HCT116 (cell line): ENCODE data around the gene FUT9. TPM values are rescaled to one million over a fixed set of nuclear protein-coding genes. Genes with fewer than 3 reads are reported as not detected.

Experiments
- ATAC-seq: fragments of 200-7000 bp; cut with Tn5 transposase; 2 replicates; pipeline ENCODE4 v1.9.1; 2020; ENCODE audit warnings: mild to moderate bottlenecking, moderate library complexity
- BruUV-seq: library from RNA; stranded (reverse); fragments of 400-500 nt; replicated peaks from 2 replicates; lab custom pipeline; 2021; lab: Mats Ljungman, UMichigan
- CTCF ChIA-PET: fragments of 300-600 bp; sonication (Branson Sonifier 250); formaldehyde crosslinking; loops from one replicate; lab custom pipeline; 2021; ENCODE audit warnings: antibody characterized with exemption; lab: Charles Lee
- POLR2A ChIA-PET: fragments of 300-600, 350-600 bp; sonication (Branson Sonifier 250); formaldehyde crosslinking; loops from one replicate; lab custom pipeline; 2021; ENCODE audit warnings: antibody characterized with exemption; lab: Charles Lee
- RAD21 ChIA-PET, 2 experiments: fragments of 300-600 bp; sonication (Branson Sonifier 250); formaldehyde crosslinking; loops; one replicate each; lab custom pipeline; 2023; ENCODE audit warnings: low total read pairs in 2 of 2; ENCODE audit not compliant: uncharacterized antibody in 2 of 2, unreplicated experiment in 2 of 2, low non-redundant PET in 1 of 2; lab: Charles Lee
- DNase-seq: peaks from one replicate; pipeline ENCODE4 v3.0.0-alpha.2; 2010; ENCODE audit warnings: low read depth, low spot score
- H2AFZ ChIP-seq: fragments of 200-600 bp; shearing (Covaris generic), sonication (generic); 2 replicates; pipeline ENCODE4 v1.6.1; 2017; ENCODE audit warnings: low read depth, mixed run types, mixed read lengths, antibody characterized with exemption, low read length; ENCODE audit not compliant: poor library complexity, severe bottlenecking
- H3K27ac ChIP-seq: 2 replicates; pipeline ENCODE4 v1.5.1; 2012; ENCODE audit warnings: low read depth, low read length
- H3K27me3 ChIP-seq: fragments of 200-600 bp; sonication (generic); 2 replicates; pipeline ENCODE4 v1.6.1; 2016; ENCODE audit warnings: mixed run types, low read length, mixed read lengths; ENCODE audit not compliant: insufficient read depth
- H3K36me3 ChIP-seq, 2 experiments: fragments of 200-500 bp in 1 of 2; fragments of 200-600 bp in 1 of 2; sonication (Bioruptor generic) in 1 of 2; sonication (generic) in 1 of 2; 2 replicates each; pipeline versions ENCODE4 v1.5.1 to v1.6.1; 2014 to 2016; ENCODE audit warnings: low read length in 2 of 2, inconsistent platforms in 1 of 2, mixed read lengths in 1 of 2, mixed run types in 1 of 2; ENCODE audit not compliant: insufficient read depth in 2 of 2, control insufficient read depth in 1 of 2
- H3K4me1 ChIP-seq, 2 experiments: fragments of 200-600 bp in 1 of 2; sonication (generic) in 1 of 2; 2 replicates each; pipeline versions ENCODE4 v1.5.1 to v1.6.1; 2012 to 2017; ENCODE audit warnings: low read length in 2 of 2, inconsistent platforms in 1 of 2, mild to moderate bottlenecking in 1 of 2, mixed read lengths in 1 of 2, mixed run types in 1 of 2, moderate library complexity in 1 of 2; ENCODE audit not compliant: insufficient read depth in 2 of 2, control insufficient read depth in 1 of 2
- H3K4me2 ChIP-seq: fragments of 200-600 bp; sonication (generic); 2 replicates; pipeline ENCODE4 v1.6.1; 2017; ENCODE audit warnings: mixed run types, low read length, mixed read lengths
- H3K4me3 ChIP-seq, 2 experiments: fragments of 200-600 bp in 1 of 2; sonication (generic) in 1 of 2; replicated peaks in 1 of 2; 2 replicates each; pipeline ENCODE4 v1.5.1; 2011 to 2016; ENCODE audit warnings: low read length in 2 of 2, control low read depth in 1 of 2, low read depth in 1 of 2, mild to moderate bottlenecking in 1 of 2, mixed read lengths in 1 of 2, mixed run types in 1 of 2
- H3K79me2 ChIP-seq: fragments of 200-600 bp; sonication (generic); 2 replicates; pipeline ENCODE4 v1.6.1; 2017; ENCODE audit warnings: mild to moderate bottlenecking, mixed run types, low read length, moderate library complexity, mixed read lengths; ENCODE audit not compliant: insufficient read depth
- H3K9ac ChIP-seq: fragments of 200-600 bp; sonication (generic); 2 replicates; pipeline ENCODE4 v1.6.1; 2016; ENCODE audit warnings: low read length, mixed read lengths
- H3K9me2 ChIP-seq: fragments of 200-600 bp; sonication (generic), shearing (Covaris generic); 2 replicates; pipeline ENCODE4 v1.6.1; 2017; ENCODE audit warnings: mixed run types, mild to moderate bottlenecking, moderate library complexity; ENCODE audit not compliant: insufficient read depth
- H3K9me3 ChIP-seq, 2 experiments: fragments of 200-500 bp in 1 of 2; fragments of 200-600 bp in 1 of 2; sonication (Bioruptor generic) in 1 of 2; sonication (generic) in 1 of 2; 2 replicates each; pipeline ENCODE4 v1.6.1; 2014 to 2017; ENCODE audit warnings: low read length in 2 of 2, mixed read lengths in 2 of 2, inconsistent platforms in 1 of 2, low read depth in 1 of 2, mild to moderate bottlenecking in 1 of 2, mixed run types in 1 of 2, moderate library complexity in 1 of 2; ENCODE audit not compliant: control insufficient read depth in 1 of 2, insufficient read depth in 1 of 2
- H4K20me1 ChIP-seq: fragments of 200-600 bp; sonication (generic), shearing (Covaris generic); 2 replicates; pipeline ENCODE4 v1.6.1; 2017; ENCODE audit warnings: mixed run types, mild to moderate bottlenecking, moderate library complexity; ENCODE audit not compliant: insufficient read depth
- ELF1 ChIP-seq: IDR thresholded peaks from 2 replicates; pipeline ENCODE4 v1.6.1; 2012; ENCODE audit warnings: low read depth, borderline replicate concordance
- intact Hi-C: fragments of 100-400 bp; cut with micrococcal nuclease; formaldehyde crosslinking; loops from 2 replicates; pipeline ENCODE4 v1.10.0; 2022
- total RNA-seq: library from RNA; stranded (reverse); gene quantifications from one replicate; pipeline ENCODE4 v1.2.1, GENCODE V29; 2021; ENCODE audit not compliant: unreplicated experiment
- TF ChIP-seq, protein P1 (sequence below), 3 experiments: fragments of 200-600 bp in 1 of 3; sonication (generic) in 1 of 3; IDR thresholded peaks in 2 of 3; conservative IDR thresholded peaks in 1 of 3; 2 replicates each; pipeline ENCODE4 v1.5.1; 2012 to 2017; ENCODE audit warnings: low read depth in 2 of 3, low read length in 2 of 3, antibody characterized with exemption in 1 of 3, borderline replicate concordance in 1 of 3, control low read depth in 1 of 3, mild to moderate bottlenecking in 1 of 3, mixed read lengths in 1 of 3, mixed run types in 1 of 3, moderate library complexity in 1 of 3; ENCODE audit not compliant: insufficient read depth in 1 of 3

FUT9 gene
- total RNA-seq, 1 experiment from 2014 or later = not detected

DNA sequence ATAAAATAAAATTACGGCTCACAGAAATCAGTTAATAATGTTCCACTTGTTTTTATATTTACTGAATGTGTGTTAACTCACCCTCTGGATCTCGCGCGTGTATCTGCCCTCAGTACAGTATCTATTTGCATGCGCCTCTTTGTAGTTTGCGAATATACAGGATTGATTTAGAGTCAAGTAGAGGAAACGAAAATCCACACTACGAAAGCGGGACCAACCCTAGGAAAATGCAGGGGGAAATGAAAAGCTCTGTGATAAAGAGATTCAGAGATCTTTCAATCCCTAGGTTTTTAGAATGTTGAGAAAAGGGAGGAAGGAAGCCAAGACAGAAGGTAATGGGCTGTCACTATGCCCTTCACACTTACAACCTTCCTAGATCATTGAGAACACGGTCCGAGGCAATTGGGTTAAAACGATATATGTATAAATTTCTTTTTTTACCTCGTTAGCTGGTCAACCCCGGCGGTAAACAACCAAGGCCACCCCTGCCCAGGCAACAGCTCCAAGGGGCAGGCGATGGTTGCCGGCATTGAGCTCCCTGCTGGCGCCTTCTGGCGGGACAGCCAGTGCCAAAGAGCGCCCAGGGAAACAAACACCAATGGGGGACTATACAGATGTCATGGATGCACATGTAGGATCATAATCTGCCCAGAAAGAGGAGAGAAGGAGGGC is 792 bp upstream of the FUT9 start:
- DNase-seq (no peak), ATAC-seq (no peak)
- no peak overlapping the region for H3K4me3 ChIP-seq
- POLR2A ChIA-PET = no interaction called here
- H3K9ac ChIP-seq = no peak overlapping the region
- H3K79me2 ChIP-seq = no peaks in the 10 kb centered on the region
- no TSS peak for BruUV-seq
- H3K9me3 ChIP-seq = no peaks in the 10 kb centered on the region
- H3K27ac ChIP-seq = no peak overlapping the region
- TF ChIP-seq, protein P1, sequence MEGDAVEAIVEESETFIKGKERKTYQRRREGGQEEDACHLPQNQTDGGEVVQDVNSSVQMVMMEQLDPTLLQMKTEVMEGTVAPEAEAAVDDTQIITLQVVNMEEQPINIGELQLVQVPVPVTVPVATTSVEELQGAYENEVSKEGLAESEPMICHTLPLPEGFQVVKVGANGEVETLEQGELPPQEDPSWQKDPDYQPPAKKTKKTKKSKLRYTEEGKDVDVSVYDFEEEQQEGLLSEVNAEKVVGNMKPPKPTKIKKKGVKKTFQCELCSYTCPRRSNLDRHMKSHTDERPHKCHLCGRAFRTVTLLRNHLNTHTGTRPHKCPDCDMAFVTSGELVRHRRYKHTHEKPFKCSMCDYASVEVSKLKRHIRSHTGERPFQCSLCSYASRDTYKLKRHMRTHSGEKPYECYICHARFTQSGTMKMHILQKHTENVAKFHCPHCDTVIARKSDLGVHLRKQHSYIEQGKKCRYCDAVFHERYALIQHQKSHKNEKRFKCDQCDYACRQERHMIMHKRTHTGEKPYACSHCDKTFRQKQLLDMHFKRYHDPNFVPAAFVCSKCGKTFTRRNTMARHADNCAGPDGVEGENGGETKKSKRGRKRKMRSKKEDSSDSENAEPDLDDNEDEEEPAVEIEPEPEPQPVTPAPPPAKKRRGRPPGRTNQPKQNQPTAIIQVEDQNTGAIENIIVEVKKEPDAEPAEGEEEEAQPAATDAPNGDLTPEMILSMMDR (IDR thresholded peaks at IDR 0.05 in 2 of 3, conservative IDR thresholded peaks at IDR 0.05 in 1 of 3; ENCODE audit: borderline replicate concordance in 1 of 3, insufficient read depth in 1 of 3, low read depth in 2 of 3, low read length in 2 of 3) = no peak
- H3K27me3 ChIP-seq = no peaks in the 10 kb centered on the region
- RAD21 ChIA-PET = no interaction called here
- H3K4me2 ChIP-seq = no peak overlapping the region
- H2AFZ ChIP-seq = no peak overlapping the region
- intact Hi-C loops = no loop called here
- H3K9me2 ChIP-seq = no peaks in the 10 kb centered on the region
- no peaks in the 10 kb centered on the region for H4K20me1 ChIP-seq
- no peaks in the 10 kb centered on the region for H3K4me1 ChIP-seq
- CTCF ChIA-PET = no interaction called here
- H3K36me3 ChIP-seq = no peaks in the 10 kb centered on the region

DNA sequence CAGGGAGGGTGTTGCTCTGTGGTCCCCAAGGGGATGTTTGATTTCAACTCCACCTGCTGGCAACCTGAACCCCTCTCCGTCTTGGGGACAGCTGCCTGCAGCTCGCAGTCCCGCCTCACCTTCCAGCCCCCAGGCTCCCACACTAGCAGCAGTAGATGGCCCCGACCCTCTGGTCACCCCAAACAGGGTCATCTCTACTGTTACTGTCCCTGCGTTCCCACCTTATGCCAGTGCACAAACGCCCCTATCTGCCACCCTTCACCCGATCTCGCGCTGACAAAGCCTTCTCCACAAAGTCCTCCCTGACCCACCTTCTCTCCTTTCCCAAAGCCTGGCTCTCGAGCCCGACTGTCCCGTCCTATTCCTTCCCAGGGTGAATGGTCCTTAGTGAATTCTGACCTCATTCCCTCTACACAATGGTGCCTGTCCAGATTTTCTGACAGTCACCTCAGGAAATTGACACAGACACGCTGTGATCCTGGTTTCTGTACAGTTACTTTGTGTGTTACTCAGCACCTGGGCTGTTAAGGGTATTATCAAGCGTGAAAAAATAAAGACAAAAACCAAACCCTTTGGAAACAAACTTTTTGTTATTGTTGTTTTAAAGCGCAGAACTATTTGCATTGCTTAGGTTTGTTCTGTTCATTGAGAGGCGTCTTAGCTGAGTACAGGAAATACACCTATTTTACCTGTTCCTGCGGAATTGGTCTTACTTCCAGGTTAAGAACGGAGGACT is 728 bp downstream of the FUT9 start:
- no peak for ATAC-seq
- intact Hi-C loops = no loop called here
- BruUV-seq = no TSS peak

More for the DNA sequence above, 728 bp downstream of the FUT9 start:
- H3K9me3 ChIP-seq = no peaks in the 10 kb centered on the region
- no peaks in the 10 kb centered on the region for H3K79me2 ChIP-seq
- H3K9ac ChIP-seq = no peak overlapping the region
- H3K27ac ChIP-seq = no peak overlapping the region
- DNase-seq = no peak
- no peak overlapping the region for H2AFZ ChIP-seq
- TF ChIP-seq ELF1 = no peak
- ChIA-PET CTCF (no interaction called here), RAD21 (no interaction called here), POLR2A (no interaction called here)
- no peak overlapping the region for H3K4me2 ChIP-seq
- H3K4me3 ChIP-seq = no peak overlapping the region
- no peaks in the 10 kb centered on the region for H4K20me1 ChIP-seq
- H3K27me3 ChIP-seq = no peaks in the 10 kb centered on the region
- no peaks in the 10 kb centered on the region for H3K4me1 ChIP-seq
- H3K9me2 ChIP-seq = no peaks in the 10 kb centered on the region
- no peaks in the 10 kb centered on the region for H3K36me3 ChIP-seq
